ENCODE data around the gene LOXL3. TPM values are rescaled to one million over a fixed set of nuclear protein-coding genes. Genes with fewer than 3 reads are reported as not detected.

Gene LOXL3
- total RNA-seq, 1 donor from 2014 or later, result 3.4 TPM

- peak; percentile 100 for DNase-seq (ENCODE audit: low read depth)
Measured at GRCh38 chr2:74529357-74530238, 24.1 kb downstream of the LOXL3 start, which contains the start of the genes AUP1 and HTRA2. AUP1 (minus strand) TSS chr2:74529706; CDS start chr2:74529629, 77 bp downstream. HTRA2 (plus strand) TSS chr2:74529933; CDS start chr2:74530007, 74 bp downstream.

DNA sequence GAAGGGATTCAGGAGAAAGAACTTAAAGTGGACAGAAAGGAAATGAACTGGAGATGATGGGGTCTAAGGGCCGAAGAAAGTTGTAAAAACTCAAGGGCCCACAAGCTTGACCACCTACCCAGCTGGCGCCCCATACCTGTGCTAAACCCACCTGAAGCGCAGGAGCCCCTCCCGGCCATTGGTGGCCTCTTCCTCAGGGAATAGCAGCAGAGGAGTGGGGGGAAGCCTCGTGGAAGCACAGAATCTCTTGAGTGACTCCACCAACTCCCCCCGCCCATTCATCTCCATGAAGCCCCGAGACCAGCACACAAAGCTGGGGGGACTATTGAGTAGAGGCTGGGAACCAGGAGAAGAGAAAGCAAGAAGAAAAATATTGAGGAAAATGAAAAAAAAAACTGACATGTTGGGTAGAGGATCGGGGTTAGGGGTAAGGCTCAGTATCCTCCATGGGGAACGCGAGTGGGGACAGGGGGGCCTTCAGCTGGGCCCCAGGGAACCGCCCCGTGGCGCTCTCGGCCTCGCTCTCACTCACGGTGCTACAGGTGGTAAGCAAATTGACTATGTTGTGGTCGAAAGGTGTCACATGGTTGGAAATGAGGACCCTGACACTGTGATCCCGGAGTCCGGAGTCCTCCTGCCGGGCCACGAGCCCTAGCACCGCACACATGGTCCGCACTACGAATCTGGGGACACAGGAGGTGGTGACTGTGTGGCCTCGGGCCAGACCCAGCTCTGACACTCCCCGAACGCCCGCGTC is 25.0 kb downstream of the LOXL3 start:
- no peak for DNase-seq (ENCODE audit: low read depth)

GRCh38 chr2:74527741-74528140 is 26.0 kb downstream of the LOXL3 start:
- DNase-seq (ENCODE audit: low read depth), result no peak

DNA sequence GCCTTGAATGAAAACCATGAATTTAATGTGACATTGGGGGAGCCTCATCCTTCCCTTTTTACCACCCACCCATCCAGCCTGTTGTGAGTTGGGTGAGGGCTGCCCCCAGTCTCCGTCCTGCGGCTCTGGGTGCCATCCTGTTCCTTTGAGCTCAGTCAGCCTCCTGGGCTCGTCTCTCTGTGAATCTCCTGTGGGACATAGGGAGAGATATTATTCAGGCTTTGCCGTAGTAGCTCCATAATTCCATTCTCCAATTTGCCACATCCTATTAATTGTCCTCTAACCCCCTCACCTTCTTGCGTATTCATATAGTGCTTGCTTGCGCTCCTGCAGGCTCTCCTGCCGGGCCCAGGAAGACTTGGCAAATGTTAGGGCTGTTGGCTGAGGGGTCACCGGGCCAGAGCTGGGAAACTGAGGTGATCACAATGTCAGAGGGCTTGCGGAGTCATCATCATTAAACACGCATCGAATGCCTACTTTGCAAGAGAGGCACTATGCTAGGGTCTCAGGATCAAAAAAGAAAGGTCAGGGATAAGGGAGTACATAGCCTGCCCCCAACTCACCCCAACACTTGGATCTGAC is 27.0 kb downstream of the LOXL3 start:
- no peak for DNase-seq (ENCODE audit: low read depth)

- no peak for DNase-seq (ENCODE audit: low read depth)
Measured at GRCh38 chr2:74525717-74526648, 27.8 kb downstream of the LOXL3 start, which contains the start of gene DQX1. DQX1 (minus strand) TSS chr2:74526231; CDS start chr2:74525729, 502 bp downstream.

- DNase-seq (ENCODE audit: low read depth), result no peak
Measured at GRCh38 chr2:74524955-74525716, 28.6 kb downstream of the LOXL3 start.

DNA sequence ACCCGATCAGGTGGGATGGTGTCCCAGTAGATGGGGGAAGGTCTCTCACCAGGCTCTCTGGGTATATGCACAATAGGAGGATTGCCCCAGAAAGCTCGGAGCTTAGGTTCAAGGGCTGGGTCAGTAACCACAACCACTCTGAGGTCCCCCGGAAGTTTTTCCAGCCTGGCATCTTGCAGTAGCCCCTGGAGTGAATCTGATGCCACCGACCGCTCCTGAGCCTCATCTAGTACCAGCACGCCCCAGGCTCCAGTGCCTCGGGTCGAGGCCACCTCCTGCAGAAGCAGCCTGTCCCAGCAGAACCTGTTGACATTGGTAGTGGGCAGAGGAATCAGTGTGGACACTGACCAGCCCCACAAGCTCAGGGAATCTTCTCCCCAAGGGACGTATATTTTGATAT is 29.7 kb downstream of the LOXL3 start:
- DNase-seq (ENCODE audit: low read depth), result no peak

GRCh38 chr2:74522516-74522915 is 31.2 kb downstream of the LOXL3 start:
- no peak for DNase-seq (ENCODE audit: low read depth)

DNA sequence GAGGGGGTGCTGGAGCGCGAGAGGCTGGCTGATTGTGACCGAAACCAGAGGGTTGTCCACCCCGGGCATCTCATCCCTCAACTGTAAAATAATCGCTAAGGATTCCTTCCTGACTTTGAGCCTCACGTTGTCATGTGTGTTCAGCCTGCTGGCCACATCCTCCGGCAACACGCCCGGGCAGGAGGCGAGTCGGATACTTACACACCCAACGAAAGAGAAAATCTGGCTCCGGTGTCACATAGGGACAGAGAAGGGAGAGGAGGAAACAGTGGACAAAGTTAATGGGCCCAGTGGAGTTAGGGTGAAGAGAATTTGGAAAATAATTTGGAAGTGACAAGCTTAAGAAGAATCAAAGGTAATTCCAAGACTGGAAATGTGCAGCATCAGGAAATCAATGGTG is 37.1 kb downstream of the LOXL3 start:
- DNase-seq (ENCODE audit: low read depth), result no peak

- DNase-seq (ENCODE audit: low read depth), result no peak
Measured at GRCh38 chr2:74515981-74516633, 37.6 kb downstream of the LOXL3 start.

- DNase-seq (ENCODE audit: low read depth), result no peak
Measured at GRCh38 chr2:74515271-74515980, 38.3 kb downstream of the LOXL3 start.

DNA sequence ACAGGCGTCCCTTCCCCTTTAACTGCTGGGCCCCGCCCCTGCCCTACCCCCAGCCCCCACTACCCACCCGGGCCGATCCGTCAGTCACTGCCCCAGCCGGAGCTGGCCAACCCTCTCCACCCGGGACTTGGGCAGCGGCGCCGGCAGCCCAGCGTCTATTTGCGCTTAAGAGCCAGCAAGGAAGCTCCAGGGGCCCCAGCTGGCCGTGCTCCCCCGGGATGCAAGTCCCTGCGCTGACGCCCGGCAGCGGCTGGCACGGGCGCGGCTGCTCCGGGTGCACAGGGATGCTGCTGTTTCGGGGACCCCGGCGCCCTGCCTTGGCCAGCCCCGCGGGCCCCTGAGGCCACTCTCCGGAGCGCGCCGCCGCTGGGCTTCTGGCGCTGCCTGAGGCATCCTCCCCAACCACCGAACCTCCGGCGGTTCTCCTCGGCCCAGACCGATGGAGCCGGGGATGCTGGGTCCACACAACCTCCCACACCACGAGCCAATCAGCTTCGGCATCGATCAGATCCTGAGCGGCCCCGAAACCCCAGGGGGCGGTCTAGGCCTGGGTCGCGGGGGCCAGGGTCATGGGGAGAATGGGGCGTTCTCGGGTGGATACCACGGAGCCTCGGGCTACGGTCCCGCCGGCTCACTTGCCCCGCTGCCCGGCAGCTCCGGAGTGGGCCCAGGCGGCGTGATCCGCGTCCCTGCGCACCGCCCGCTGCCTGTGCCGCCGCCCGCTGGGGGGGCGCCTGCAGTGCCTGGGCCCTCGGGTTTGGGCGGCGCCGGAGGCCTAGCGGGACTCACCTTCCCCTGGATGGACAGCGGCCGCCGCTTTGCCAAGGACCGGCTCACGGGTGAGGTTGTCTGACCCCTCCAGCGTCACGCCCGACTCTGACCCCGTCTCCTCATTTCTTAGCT is 39.1 kb downstream of the LOXL3 start, which contains the start of gene TLX2:
Gene TLX2 (plus strand): TSS at position 83 of the 903 bp plus-strand sequence. CDS start 357 bp downstream, at position 440.
- DNase-seq (ENCODE audit: low read depth), result no peak

DNA sequence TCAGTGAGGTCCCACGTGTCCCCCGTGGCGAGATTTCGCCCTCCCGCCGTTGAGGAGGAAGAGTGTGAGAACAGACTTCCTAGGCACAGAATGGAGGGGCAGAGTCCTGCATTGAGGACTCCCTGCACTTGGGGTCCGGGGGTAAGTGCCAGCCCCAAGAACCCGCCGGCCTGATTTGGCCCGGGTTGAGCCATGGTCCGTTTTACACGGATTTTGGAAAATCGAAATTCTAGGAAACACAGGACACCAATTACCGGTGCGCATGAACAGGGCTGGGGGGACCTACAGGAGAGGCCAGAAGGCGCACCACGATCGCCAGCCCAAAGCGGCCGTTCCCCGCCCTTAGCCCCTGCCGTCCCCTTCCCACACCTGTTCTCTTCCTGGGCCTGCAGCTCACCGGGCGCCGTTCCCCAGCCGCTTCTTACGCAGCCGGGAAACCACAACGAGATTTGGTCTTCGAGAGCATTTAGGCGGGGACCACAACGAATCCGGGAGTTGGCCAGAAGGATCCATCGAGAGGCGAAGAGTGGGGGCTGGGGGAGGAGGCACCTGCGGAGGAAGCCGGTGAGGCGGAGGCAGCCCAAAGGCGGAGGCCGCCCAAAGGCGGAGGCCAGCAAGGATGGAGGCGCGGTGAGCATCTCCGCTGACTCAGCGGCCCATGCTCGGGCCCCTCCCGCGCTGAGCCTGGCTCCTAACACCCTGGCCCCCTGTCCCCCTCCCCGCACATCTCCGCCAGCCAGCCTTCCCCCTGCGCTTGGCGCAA is 40.0 kb downstream of the LOXL3 start:
- DNase-seq (ENCODE audit: low read depth), result no peak

DNA sequence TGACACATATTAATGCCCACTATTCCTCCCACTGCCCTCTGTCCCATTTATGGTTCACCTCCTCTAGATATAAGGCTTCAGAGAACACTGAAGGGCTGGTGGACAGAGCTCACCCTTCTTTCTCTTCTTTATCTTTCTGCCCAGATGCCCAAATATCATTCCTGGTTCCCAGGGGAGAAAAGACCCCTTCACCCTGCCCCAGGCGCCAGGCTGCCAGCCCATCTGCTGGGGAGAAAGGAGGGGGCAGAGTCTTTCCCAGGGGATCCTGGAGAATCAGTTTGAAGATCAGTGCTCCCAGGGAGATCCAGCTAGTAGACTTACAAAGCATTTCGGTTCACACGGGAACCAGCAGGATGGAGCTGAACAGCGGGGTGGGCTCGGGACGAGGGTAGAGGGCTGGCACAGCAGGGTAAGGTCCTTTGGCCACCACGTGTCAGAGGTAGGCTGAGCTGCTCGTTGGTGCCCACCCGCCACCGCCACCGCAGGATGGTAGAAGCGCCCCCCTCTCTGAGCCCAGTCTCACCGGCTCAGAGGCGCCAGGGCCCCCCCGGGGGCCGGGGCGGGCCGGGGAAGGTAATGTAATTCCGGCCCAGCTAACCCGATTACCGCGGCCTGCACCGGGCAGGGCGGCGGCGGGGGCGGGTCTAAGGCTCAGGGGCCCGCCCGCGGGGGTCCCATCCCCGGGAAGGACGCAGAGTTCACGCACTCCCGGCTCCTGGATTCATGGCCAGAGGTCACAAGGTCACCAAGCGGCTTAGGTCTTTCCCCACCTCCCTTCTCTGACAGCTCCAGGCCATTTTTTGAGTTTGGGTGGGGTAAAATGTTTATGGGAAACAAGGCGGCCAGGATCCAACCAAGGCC is 40.8 kb downstream of the LOXL3 start:
- no peak for DNase-seq (ENCODE audit: low read depth)

DNA sequence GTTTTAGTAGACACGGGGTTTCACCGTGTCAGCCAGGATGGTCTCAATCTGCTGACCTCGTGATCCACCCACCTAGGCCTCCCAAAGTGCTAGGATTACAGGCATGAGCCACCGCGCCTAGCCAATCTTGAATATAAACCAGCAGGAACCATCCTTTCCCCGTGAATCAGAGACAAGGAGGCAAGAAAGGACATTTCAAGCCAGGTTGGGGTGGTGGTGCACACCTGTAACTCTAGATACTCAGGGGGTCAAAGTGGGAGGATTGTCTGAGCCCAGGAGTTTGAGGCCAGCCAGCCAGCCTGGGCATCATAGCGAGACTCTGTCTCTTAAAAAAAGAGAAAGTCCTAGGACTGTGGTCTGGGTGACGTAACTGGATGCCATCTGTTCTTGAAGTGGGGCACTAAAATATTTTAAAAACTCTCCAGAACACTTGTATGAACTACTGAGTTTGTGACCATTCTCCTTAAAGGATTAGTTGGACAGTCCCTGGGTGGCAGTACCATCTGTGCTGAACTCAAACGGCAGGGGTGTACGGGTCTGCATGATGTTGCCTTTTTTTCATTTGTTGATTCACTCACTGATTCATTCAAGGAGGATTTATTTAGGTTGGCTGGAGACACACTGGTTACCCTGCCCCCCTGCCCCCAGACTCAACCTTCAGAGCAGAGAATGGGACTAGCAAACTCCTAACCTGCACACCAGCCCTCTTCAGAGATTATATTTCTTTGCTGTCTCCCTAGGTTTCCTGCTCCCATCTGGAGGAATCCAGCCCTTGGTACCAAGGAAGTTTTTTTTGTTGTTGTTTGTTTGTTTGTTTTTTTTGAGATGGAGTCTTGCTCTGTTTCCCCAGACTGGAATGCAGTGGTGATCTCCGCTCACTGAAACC is 42.4 kb downstream of the LOXL3 start:
- DNase-seq (ENCODE audit: low read depth), result peak; percentile 43
